ENCODE measurements around the gene GPR160.
"Not testable (repeated sequence)": the region's sequence is repeated elsewhere in the genome, so short reads cannot be mapped to it uniquely, and the experiment has no call there.

Gene GPR160

DNA sequence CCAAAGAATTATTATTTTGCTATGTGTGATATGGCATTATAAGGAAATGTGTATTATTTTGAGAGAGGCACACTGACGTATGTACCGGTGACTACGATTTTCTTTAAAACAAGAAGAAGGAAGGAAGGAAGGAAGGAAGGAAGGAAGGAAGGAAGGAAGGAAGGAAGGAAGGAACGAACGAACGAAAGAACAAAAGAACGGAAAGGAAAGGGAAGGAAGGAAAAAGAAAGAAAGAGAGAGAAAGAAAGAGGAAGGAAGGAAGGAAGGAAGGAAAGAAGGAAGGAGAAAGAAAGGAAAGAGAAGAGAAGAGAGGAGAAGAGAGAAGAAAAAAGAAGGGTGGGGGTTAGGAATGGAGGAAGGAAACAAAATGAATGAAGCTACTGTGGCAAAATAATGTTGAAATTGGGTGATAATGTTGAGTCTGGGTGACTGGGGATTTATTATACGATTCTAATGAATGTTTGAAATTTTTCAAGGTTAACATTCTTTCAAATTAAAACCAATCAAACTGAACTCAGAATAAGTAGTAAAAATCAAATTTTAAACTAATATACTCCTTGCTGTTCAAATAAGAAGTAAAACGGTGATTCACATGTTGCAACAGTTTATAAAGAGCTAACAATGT is 73.5 kb downstream of the GPR160 start:
- no peak for DNase-seq (ENCODE audit: low read depth)

DNA sequence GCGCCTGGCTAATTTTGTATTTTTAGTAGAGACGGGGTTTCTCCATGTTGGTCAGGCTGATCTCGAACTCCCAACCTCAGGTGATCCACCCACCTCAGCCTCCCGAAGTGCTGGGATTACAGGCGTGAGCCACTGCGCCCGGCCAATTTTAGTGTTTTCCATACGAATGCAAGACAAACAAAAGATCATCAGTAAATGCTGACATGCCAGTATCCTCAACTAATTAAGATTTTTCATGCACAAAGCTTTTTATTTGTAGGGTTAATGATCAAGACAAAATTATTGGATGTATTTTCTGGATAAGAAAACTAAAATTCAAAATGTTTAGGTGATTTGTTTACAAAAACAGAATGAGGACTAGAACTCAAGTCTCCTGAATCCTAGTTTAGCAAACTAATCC is 76.4 kb downstream of the GPR160 start:
- not testable (repeated sequence) for DNase-seq (ENCODE audit: low read depth)

- no peak for DNase-seq (ENCODE audit: low read depth)
Observed at GRCh38 chr3:170117134-170117533, 79.3 kb downstream of the GPR160 start.

DNA sequence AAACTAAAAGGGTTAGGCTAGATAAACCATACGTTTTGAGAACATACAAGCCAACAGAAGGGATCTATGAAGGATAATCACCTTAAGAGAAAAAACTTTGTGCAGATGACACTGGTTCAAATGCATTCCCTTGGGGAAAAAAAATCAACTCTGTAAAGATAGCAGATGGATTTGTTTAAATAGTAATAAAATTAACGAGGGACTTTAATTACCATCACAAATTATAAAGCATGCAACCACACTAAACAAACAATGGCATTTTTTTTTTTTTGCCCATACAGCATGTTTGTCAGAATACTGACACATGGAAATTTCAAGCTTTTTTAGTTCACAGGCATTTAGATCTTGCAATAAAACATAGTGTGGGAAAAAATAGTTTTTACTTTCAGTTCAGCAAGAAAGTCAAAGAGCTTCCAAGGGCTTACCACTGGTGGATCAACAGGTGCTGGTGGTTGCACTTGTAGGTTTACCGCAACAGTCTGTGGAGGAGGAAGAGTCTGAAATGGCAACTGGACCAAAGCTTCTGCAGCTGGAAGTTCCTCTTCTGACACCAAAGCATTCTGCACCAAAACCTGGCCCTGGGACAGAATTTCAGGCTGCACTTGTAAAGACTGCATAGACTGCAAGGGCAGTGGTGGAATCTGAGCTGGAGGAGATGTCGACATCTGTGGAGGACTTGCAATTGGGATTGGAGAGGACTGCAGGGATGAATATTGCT is 90.6 kb downstream of the GPR160 start:
- DNase-seq (ENCODE audit: low read depth), result no peak

GRCh38 chr3:170128977-170129431 is 91.2 kb downstream of the GPR160 start:
- DNase-seq (ENCODE audit: low read depth), result no peak

DNA sequence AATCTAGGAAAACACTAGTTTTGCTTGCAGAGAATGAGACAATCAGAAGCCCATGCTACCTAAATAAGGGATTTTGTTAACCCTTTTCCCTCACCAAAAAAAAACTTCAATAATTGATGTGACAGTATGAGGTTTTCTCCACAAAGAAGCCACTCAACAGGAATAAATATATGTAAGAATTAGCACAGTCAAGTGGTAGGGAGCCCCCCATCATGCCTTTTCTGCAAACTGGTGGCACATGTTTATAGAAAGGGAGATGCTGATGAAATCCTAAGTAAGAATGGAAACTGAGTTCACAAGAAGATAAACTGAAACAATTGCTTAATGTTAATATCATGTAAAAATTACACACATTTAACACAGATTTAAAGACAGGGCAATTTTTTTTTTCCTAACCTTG is 92.7 kb downstream of the GPR160 start:
- no peak for DNase-seq (ENCODE audit: low read depth)

GRCh38 chr3:170132335-170132734 is 94.5 kb downstream of the GPR160 start:
- no peak for DNase-seq (ENCODE audit: low read depth)

All from stimulated activated CD8-positive, alpha-beta memory T cell treated with anti-CD3 and anti-CD28 coated beads, Interleukin-12 subunit alpha, Interleukin-12 subunit beta, amount 100 ng/mL, for 4 hours (primary cell).